GM12874 (cell line): ENCODE results near the gene TRPM3.

ENCODE experiments used
- CTCF ChIP-seq: IDR thresholded peaks from 2 replicates; pipeline ENCODE4 v1.5.1; 2011; ENCODE audit warnings: low read depth, mild to moderate bottlenecking, control low read depth, low read length, moderate library complexity; ENCODE audit not compliant: insufficient read depth

TRPM3 gene

GRCh38 chr9:70557661-70558369, 563.6 kb downstream of the TRPM3 start:
- no peak for TF ChIP-seq CTCF

DNA sequence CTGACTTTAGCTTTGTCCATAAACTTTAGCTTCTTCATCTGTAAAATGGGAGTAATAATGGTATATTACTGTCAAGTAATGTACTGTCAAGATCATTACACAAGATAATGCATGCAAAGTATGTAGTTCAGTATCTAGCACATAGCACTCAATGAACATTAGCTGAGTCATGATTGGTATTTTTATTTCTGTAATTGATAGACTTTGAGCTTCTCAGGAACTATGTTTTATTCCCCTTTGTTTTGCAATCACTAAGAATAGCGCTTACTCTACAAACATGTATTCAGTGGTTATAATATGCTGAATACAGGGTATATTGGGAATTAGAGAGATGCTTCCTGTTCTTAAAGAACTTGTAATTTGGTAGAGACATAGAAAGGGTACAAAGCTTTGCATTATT, 564.6 kb downstream of the TRPM3 start:
- no peak for TF ChIP-seq CTCF

DNA sequence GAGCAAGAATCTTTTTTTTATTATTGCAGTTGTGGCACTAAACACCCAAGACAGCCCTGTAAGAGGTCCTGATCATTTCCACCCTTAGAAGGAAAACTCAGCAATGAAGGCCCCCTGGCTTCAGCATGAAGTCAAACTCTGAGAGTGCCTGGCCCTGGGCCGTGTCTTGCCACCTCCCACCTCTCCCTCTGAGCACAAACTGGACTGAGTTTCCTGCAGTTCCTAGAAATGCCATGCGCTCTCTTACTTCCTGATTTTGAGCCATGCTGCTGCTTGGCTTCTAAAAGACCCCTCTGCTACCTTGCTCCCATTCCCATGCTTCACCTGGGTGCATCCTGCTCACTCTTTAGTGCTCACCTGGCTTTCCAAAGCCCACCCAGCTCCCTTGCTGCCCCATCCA, 566.5 kb downstream of the TRPM3 start:
- no peak for TF ChIP-seq CTCF

DNA sequence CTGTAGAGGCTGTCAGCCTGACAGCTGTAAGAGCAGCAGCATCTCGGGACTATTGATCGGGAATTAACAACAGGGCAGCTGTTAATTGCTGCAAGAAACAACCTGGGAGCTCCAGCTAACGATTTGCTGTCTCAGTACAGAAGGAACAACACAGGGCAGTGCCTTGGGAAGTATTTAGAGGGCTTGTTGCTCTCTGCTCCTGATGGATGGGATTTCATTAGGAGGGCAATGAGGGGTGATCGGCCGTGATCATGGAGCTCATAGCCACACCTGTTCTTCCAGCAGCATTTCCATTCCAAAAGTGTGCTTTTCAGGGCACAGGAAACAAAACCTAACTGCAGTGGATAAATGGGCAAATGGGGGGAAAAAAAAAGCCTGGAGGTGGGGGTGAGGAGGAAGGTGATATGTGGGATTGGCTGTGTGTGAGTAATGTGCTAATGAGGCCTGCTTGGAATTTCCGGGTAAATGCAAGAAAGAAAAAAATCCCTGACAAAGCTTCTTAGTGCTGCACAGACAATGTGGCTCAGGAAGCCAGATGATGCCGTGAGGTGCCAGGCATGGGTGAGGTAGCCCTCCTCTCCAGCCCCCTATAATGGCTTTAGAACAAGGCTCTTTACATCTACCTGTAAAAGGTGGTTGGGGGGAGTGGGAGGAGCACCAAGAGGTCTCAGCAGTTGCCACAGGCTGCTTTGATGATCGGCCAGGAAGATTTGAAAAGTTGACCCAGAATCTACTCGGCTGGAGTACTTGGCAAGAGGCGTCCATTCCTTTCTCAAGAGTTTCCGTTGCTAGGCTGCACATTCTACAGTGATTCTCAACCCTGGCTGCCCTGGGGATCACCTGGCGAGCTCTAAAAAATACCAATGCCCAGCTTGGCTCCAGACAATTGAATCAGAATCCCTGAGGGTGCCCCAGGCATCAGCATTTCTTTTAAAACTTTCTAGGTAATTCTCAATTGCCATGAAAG, 567.4 kb downstream of the TRPM3 start:
- no peak for TF ChIP-seq CTCF

DNA sequence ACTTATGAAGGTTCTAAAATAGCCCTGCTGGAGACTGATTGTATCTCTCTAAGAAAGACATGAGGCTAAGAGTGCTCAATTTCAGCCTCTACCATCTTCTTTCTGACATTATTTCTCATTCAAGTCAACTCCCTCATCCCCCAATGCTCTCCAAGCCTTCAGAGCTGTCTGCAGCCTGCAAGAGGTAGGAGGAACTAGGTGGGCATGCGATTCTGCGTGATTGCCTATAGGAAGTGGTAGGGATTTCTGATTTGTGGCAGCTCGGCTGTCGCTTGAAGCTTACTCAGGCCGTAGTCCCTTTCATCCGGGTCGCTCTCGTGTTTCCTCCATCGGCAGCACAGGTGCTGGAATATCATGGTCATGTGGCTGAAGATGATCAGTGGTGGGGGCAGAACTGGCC, 568.9 kb downstream of the TRPM3 start:
- no peak for TF ChIP-seq CTCF

DNA sequence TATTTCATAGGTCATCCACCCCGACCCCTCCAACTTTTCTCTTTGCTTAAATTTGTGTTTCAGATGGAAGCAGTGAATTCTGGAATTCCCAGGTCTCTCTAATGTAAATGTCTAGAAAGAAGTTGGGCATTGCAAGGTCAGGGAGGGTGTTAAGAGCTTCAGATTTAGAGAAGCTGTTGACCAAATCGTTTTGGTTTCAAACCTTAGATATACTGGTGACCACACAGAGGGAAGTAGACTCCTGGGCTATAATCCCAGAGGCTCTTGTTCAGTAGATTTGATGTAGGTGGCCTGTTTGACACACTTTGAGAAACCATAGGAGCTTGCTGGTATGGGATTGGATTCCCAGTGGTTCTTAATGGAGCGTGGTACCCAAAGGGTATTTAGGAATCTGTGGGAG, 569.6 kb downstream of the TRPM3 start:
- TF ChIP-seq CTCF, result no peak

GRCh38 chr9:70551396-70551795, 570.0 kb downstream of the TRPM3 start:
- TF ChIP-seq CTCF, result no peak
